Activated CD8-positive, alpha-beta memory T cell treated with anti-CD3 and anti-CD28 coated beads for 1 hour (primary cell): ENCODE data around the gene GPC6.

ENCODE experiments used
- DNase-seq, 2 donors: peaks; one replicate each; pipeline ENCODE4 v3.0.0-alpha.2; 2020; ENCODE audit warnings: low read depth in 1 of 2; ENCODE audit errors: extremely low read depth in 1 of 2

Gene GPC6

DNA sequence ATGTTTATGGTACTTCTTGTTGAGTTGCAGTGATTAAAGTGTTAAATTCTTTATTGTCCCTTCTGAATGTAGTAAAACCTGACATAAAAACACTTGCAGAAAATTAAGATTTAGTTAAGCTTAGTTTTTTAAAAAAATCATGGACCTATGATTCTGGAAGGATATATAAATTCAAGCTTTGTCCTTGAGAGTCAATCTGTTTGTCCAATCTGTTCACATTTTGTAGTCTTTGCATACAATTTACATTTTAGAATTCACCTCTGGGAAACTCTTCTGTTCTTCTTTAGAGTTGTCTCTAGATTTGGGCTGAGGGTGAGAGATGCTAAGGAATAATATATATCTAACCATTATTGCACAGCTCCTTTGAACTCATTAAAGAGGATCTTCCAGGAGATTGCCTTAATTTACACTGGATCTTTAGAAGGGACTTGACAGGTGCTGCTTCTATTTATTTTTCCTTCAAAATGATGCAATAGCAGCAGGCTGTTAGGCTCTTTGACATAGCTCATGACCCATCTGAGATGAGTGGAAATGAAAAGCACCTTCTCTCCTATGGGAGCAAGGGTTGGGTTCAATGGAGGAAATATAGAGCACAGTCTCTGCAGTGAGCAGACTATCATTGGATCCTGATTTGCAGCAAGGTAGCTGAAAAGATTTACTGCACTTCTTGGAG is 433.9 kb downstream of the GPC6 start:
- no peak for DNase-seq

DNA sequence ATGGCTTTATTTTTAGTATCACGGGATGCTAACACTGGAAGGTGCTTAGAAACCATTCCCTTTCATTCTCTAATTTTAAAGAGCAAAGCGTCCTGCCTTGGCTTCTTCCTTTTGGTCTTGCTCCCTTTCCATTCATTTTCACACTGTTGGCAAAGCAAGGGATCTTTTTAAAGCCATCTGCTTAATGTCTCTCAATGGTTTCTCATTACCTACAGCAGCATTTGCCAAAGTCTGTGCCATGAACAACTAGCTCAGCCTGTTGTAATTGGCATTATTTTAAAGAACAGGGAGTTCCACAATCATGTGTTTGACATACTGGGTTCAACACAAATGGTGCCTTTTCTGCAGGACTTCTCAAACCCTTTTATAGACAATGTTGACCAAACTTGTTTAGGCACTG is 444.3 kb downstream of the GPC6 start:
- no peak for DNase-seq

DNA sequence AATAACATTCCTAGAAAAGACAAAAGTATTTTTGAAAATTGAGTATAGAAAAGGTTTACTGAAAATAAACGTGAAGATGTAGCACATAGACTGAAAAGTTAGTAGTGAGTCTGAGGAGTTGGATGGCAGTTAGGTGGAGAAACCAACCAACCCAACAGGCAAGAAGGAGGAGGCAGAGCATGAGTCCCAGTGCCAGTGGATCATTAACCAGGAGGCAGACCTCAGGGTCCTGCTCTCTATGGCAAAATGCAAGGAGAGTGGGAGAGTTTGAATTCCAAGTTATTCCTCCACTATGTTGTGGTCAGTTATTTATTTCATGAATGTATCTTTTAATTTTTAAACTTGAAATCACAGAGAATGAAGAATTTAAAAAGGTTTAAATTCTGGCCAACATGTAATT is 446.4 kb downstream of the GPC6 start:
- no peak for DNase-seq

DNA sequence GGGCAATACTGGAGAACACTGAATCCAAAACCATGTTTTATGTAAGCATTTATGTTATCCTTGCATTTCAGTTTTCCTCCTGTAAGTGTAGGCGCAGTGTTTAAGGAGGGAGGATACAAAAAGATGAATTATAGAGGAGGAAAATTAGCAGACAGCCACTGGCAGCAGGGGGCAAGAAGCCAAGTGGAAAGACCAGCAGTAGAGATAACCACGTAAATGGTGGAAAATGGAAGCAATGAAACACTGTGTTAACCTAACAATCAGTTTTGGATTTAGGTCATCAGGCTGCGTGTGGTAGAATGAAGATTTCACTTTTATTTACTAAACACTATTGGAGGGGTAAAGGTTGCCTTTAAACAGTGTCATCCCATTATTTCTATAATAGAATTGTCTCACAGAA is 447.3 kb downstream of the GPC6 start:
- no peak for DNase-seq

DNA sequence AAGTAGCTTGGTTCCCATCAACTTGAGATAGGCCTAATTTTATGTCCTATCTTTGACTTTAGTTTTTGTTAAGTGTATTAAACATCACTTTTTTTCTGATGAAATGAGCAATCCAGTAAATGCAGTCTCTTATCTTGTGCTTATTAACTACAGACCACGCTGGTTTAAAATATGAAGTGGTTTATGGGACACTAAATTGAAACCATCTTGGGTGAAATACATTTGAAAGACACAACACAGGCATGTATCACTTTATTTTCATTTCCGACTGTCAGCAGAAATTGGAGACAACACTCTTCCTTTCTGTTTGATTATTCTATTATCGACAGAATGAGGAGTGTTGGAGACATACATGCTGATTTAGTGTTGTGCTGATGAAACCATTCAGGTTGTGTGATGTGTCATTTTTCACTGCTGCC is 447.7 kb downstream of the GPC6 start:
- no peak for DNase-seq

DNA sequence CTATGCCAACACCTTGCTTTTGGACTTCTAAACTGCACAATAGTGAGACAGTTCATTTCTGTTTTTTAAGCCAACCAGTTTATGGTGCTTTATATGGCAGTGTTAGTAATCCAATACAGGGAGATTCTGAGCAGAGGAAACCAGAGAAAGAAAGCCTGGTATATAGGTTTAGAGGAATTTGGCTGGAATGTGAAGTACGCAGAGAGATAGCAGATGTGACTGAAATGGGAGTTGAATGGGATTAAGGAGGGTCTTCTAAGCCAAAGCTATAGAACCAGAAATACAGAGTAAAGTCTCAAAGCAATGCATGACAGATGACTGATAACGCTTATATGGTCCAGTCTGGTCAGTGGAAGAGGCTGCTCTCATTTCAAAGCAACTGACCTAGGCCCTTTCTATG is 453.7 kb downstream of the GPC6 start:
- no peak for DNase-seq

DNA sequence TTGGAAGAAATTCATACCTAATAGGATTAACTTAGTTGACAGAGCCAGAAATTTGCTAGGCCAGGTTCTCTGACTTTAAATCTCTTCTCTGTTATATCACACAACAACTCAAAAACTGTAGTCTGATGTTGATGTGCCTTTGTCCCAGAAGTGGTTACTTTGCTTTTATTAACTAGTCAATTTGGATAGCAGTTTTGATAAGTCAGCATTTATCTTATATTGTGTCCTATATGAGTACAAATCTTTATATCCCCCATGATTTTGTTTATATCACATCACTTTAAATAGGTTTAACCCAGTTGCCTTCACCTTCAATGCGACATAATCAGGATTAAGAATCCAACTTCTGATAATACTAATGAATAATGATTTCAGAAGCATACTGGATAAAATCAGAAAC is 459.3 kb downstream of the GPC6 start:
- DNase-seq = no peak

DNA sequence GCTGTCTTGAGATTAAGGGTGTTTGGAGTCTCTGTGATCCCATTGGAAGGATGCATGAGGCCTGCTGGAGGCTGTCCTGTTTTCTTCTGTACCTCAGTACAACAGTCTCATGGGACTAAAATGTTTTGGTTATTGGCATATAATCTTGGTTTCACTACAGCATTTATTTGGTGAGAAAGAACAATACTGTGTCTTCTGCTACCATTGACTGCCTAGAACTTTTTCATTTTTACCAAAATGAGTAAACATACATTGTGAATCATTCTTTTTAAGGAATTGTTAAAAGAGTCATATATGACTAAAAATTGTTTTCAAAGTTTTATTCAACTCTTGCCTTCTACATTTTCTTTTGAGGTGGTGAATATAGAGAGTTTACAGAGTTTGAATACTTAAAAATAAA is 459.8 kb downstream of the GPC6 start:
- DNase-seq = no peak

DNA sequence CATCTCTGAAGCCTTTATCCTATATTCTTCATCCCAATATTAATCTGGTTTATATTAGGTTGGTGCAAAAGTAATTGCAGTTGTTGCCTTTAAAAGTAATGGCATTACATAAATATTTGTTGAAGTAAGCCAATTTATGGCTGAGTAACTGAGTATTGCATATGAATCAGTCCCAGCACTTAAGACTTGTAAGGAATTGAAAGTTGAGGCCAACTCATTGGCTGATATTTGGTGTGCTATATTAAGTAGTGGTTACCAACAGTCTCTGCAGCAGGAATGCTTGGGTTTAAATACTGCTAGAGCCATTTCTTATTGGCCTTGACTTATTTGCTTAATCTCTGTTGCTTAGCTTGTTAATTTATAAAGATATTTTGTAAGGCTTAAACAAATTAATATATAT is 460.7 kb downstream of the GPC6 start:
- DNase-seq = no peak

DNA sequence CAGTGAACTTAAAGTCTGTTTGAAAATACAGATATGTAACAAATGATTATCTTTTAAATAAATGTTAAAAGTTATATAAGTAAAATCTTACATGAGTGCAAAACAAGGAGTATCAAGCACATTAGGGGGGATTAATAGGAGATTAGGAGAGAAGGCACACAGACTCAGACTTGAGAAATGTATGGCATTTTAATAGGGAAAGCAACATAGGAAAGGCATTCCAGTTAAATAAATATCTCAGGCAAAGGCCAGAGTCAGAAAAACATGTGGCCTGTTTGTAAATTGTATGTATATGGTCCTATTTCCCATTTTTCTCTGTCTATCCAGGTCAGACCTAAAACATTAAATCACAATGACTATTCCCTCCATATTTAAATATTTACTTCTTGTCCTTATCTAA is 462.7 kb downstream of the GPC6 start:
- DNase-seq = no peak

DNA sequence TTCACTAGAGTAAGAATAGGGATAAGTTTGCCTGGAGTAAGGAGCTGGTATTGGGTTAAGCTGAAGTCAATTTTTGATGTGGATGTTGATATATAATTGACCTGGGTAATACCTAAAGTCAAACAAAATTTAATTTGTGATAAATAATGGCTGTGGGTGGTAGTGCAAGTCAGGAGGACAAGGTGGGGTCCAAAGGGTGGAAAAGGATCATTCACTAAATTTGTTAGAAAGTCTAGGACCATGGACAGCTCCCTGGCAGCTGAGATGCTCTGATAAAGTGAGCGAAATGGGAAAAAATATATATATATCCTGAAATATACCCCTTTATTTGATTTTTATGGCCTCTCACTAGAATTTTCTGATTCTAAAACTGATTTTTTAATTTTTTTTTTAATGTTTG is 463.5 kb downstream of the GPC6 start:
- DNase-seq = no peak

DNA sequence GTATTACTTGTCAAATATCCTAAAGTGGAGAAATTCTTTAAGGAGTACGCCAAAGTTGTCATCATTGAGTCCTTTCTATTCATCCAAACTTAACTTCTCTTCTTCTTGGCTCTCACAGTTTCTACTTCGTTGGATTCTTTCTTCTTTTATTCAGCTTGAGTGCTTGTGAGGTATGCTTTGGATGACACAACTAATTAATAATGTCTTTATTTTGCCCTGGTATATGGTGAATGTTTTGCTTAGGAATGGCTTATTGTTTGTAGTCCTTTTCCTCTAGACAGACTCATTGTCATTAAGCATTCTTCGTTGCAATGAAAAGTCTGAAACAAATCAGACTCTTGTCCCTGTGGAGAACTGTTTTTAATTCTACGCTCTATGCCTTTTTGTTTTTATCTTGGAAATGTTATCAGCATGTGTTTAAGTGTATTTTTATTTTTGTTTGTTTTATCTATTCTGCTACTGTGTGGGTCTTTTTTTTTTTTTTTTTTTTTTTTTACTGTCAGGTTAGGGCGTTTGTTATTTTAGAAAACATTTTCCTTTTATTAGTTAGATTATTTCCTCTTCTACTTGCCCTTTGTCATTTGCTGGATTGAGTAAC is 471.5 kb downstream of the GPC6 start:
- no peak for DNase-seq

DNA sequence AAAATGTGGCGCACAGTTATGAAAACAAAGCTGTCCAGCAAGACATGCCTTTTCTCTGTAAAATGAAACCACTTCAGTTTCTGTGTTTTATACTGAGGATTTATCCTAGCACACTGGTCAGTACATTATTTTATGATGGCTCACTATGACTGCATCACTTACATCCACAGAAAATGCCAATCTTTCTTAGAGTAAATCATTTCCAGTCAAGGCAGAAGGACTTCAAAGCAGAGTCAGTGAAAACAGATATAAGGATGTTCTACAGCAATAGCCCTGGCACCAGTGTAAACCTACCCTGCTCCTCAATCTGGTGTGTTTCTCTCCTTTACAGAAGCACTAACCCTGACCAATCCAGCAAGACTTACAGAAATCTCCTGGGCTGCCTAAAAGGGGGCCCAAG is 473.5 kb downstream of the GPC6 start:
- no peak for DNase-seq

DNA sequence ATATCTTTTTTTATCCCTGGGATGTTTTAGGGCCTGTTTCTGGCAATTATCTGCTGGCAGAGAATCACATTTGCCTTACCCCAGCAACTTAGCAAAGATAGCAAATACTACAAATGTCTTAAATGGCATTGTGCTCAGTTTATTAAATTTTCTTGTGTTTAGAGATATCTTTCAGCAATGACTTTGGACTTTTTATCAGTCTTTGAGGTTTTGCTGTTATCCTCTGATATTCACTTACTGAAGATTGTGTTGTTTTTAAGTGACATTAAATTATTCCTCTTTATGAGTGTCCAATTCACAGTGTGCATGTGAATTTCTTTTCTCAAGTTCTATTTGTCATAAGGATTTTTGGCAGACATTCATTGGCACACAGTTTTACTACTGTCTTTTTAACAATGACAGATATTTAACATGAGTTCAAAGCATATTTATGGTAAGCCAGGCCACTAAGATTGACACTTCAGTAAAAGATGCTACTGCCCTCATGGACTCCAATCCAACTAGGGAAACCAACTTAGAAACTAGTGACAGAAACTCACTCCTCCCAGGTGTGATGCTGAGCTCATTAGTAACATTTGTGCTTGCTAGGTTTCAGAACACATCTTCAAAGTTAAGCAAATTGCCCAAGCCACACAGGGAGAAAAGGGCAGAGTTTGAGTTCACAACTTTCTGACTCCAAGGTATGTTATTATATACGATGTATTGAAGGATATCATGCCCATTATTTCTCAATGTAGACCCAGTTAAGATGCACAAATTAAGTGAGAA is 481.9 kb downstream of the GPC6 start:
- DNase-seq = no peak

DNA sequence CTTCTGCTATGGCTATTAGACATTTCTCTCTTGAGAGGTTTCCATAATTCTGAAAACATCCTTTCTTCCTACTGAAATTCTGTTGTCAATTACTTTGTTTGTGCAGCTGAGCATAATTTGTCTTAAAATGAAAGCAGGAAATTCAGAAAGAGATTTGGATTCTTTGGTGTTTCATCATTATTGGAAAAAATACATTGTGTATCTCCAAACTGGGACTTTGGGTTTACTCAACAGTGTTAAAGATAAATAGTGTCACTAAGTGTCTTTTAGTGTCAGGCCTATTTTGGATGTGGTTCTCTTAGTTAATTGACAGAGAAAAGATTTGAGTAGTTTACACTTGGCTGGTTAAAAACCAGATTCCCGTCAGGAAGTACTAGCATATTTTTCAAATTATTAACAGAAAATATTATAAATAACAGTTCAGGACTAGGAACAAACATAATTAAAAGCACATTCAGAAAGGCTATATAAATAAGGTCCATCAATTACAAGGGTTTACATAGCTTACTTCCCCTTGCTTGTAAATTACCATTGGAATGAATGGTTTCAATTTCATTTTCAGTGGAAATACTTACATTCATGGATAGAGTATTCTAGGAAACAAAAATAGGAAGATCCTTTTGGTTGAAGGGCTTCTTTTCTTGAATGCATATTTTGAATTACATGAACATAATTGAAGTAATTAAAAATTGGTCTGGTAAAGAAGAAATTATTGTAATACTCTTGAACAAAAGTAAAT is 483.1 kb downstream of the GPC6 start:
- no peak for DNase-seq

DNA sequence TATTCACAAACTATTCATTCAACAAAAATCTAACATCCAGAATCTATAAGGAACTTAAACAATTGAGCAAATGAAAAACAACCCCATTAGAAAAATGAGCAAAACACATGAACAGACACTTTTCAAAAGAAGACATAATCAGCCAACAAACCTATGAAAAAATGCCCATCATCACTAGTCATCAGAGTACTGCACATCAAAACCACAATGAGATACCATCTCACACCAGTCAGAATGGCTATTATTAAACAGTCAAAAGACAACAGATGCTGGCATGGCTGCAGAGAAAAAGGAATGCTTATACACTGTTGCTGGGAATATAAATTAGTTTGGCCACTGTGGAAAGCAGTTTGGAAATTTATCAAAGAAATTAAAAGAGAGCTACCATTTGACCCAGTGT is 487.6 kb downstream of the GPC6 start:
- DNase-seq = no peak

DNA sequence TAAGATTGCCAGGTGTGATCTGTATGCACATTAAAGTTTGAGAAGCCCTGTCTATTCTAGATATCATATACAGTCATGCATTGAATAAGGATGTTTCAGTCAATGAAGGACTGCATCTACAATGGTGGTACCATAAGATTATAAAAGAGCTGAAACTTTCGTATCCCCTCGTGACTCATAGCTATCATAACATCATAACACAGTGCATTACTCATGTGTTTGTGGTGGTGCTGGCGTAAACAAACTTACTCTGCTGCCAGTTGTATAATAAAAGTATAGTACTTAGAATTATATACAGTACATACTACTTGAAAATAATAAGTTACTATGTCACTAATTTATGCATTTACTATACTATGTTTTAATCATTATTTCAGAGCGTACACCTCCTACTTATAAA is 489.3 kb downstream of the GPC6 start:
- DNase-seq = no peak

DNA sequence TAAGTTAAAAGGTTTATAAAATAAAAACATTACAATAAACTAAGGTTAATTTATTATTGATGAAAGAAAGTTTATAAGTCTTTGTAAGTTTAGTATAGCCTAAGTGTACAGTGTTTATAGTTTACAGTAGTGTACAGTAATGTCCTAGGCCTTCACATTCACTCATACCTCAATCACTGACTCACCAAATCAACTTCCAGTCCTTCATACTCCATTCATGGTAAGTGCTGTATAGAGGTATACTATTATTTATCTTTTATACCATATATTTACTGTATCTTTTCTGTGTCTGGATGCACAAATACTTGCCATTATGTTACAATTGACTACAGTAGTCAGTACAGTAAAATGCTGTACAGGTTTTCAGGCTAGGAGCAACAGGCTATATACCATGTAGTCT is 490.0 kb downstream of the GPC6 start:
- DNase-seq = no peak

DNA sequence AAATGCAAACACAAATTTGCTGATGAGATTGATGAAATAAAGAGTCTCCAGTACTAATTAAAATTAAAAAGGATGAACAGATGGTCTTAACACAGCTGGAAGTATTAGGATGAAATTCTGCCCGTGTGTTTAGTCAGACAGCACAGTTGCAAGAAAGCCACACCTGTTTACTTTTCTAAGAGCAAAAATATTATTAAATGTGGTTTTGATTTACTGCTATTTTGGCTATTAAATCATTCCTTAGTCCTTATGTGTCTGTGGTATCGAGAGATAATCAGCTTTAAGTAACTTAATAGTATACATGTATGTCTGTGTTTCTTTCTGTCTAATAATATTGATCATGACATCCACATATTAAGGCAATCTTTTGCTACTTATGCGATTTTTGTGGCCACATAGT is 494.9 kb downstream of the GPC6 start:
- DNase-seq = no peak

DNA sequence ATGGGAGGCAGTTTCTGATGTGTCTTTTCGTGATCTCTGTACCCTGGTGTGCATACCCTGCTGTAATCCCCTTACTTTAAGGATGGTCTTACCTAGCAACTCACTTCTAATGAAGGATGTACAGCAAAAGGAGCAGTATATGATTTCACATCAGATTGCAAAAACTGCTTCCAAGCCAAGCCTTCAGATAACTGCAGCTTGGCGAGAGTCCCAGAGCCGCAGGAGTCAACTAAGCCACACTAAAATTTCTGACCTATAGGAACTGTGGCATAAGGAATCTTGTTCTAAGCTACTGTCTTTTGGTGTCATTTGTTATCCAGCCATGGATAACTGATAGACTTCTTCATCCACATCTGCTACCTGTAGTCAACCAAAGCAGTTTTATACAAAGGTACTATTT is 496.7 kb downstream of the GPC6 start:
- DNase-seq = no peak

DNA sequence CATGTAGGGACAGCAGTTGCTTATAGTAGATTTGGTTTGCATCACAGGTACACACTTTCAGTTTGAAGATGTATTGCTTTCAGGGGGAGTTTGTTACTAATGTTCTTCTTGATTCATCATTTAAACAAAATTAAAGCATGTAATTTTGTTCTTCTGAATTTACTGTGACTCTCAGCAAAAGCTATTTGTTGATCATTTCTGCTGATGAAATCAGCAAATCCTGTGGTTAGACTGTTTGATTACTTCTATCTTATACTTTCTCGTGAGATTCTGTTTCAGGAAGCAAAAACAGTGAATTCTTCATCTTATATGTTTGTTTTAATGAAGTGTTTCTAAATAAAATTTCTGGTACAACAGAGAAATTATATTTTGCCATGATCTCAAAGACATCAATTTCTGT is 497.6 kb downstream of the GPC6 start:
- DNase-seq = no peak
